DOHH2 (cell line): Measurements from ENCODE around the gene LRCH1.

Source experiments
- H3F3A ChIP-seq: fragments of 200-600 bp; sonication (generic), shearing (Covaris generic); 2 replicates; pipeline ENCODE4 v1.6.0; 2016; ENCODE audit warnings: antibody characterized with exemption, mild to moderate bottlenecking; ENCODE audit not compliant: control insufficient read depth, insufficient read depth
- H3K27ac ChIP-seq: fragments of 200-600 bp; sonication (generic); 2 replicates; pipeline ENCODE4 v1.5.1; 2014; ENCODE audit warnings: low read depth, mild to moderate bottlenecking, low read length, moderate library complexity
- H3K27me3 ChIP-seq: fragments of 200-600 bp; sonication (generic); 2 replicates; pipeline ENCODE4 v1.6.1; 2014; ENCODE audit warnings: mild to moderate bottlenecking, low read length, mixed read lengths; ENCODE audit not compliant: control insufficient read depth
- H3K36me3 ChIP-seq: fragments of 200-600 bp; sonication (generic); 2 replicates; pipeline ENCODE4 v1.6.1; 2014; ENCODE audit warnings: mild to moderate bottlenecking, low read length, moderate library complexity, mixed read lengths; ENCODE audit not compliant: control insufficient read depth
- H3K4me1 ChIP-seq: fragments of 200-600 bp; sonication (generic); 2 replicates; pipeline ENCODE4 v1.6.1; 2014; ENCODE audit warnings: mild to moderate bottlenecking, low read length, mixed read lengths; ENCODE audit not compliant: control insufficient read depth
- H3K4me2 ChIP-seq: fragments of 200-600 bp; sonication (generic); 2 replicates; pipeline ENCODE4 v1.6.0; 2014; ENCODE audit warnings: mild to moderate bottlenecking, low read length, moderate library complexity
- H3K4me3 ChIP-seq: fragments of 200-600 bp; sonication (generic); 2 replicates; pipeline ENCODE4 v1.5.1; 2014; ENCODE audit warnings: mild to moderate bottlenecking, low read length, mixed read lengths
- H3K79me2 ChIP-seq: fragments of 200-600 bp; sonication (generic); 2 replicates; pipeline ENCODE4 v1.6.1; 2014; ENCODE audit warnings: mild to moderate bottlenecking, low read length, mixed read lengths; ENCODE audit not compliant: control insufficient read depth
- H3K9me2 ChIP-seq: fragments of 200-600 bp; sonication (generic); replicated peaks from 2 replicates; pipeline ENCODE4 v1.6.1; 2014; ENCODE audit warnings: mild to moderate bottlenecking, low read length, mixed read lengths; ENCODE audit not compliant: control insufficient read depth
- H3K9me3 ChIP-seq: fragments of 200-600 bp; sonication (generic); 2 replicates; pipeline ENCODE4 v1.6.1; 2014; ENCODE audit warnings: antibody characterized with exemption, low read length, mixed read lengths; ENCODE audit not compliant: control insufficient read depth, insufficient read depth
- H4K20me1 ChIP-seq: fragments of 200-600 bp; sonication (generic); 2 replicates; pipeline ENCODE4 v1.6.0; 2014; ENCODE audit warnings: low read depth, mild to moderate bottlenecking, antibody characterized with exemption, low read length, moderate library complexity; ENCODE audit not compliant: control insufficient read depth, insufficient read depth
- CTCF ChIP-seq: fragments of 200-600 bp; sonication (generic); IDR thresholded peaks from one replicate; pipeline ENCODE4 v1.5.1; 2014; ENCODE audit warnings: antibody characterized with exemption, mild to moderate bottlenecking, low read depth, low read length; ENCODE audit not compliant: poor library complexity, severe bottlenecking
- EZH2phosphoT487 ChIP-seq: fragments of 200-600 bp; sonication (generic); IDR thresholded peaks from 2 replicates; pipeline ENCODE4 v1.6.1; 2017; ENCODE audit warnings: borderline replicate concordance, mild to moderate bottlenecking, antibody characterized with exemption, low read length, moderate library complexity, mixed read lengths

LRCH1 gene

GRCh38 chr13:46615888-46616531 lies 63.0 kb downstream of the LRCH1 start:
- Histone ChIP-seq H3K4me2 (no peak overlapping the region), H3K27ac (no peak overlapping the region), H3K79me2 (peaks cover 92% of the 10 kb centered on the region)

GRCh38 chr13:46617229-46617721 lies 64.3 kb downstream of the LRCH1 start:
- peaks cover 95% of the 10 kb centered on the region for H3K79me2 ChIP-seq
- H3K4me2 ChIP-seq, result no peak overlapping the region
- H3K4me1 ChIP-seq, result peaks cover 62% of the 10 kb centered on the region
- H3F3A ChIP-seq, result no peaks in the 10 kb centered on the region; the same call in 1 of the 2 replicates
- no peaks in the 10 kb centered on the region for H3K36me3 ChIP-seq
- H3K27me3 ChIP-seq, result no peaks in the 10 kb centered on the region
- no peak overlapping the region for H3K4me3 ChIP-seq
- H4K20me1 ChIP-seq, result peaks cover 3% of the 10 kb centered on the region; the same call in 1 of the 2 replicates
- no peaks in the 10 kb centered on the region for H3K9me3 ChIP-seq
- no peaks in the 10 kb centered on the region for H3K9me2 ChIP-seq
- TF ChIP-seq EZH2phosphoT487 (no peak), CTCF (no peak)
- no peak overlapping the region for H3K27ac ChIP-seq

More at GRCh38 chr13:46615888-46616531, 63.0 kb downstream of the LRCH1 start:
- Histone ChIP-seq H3K36me3 (no peaks in the 10 kb centered on the region), H3K9me3 (no peaks in the 10 kb centered on the region), H3K9me2 (no peaks in the 10 kb centered on the region), H4K20me1 (peaks cover 3% of the 10 kb centered on the region; the same call in 1 of the 2 replicates), H3K27me3 (no peaks in the 10 kb centered on the region), H3K4me3 (no peak overlapping the region), H3K4me1 (peaks cover 58% of the 10 kb centered on the region), H3F3A (no peaks in the 10 kb centered on the region)
- TF ChIP-seq EZH2phosphoT487, result no peak
- no peak for TF ChIP-seq CTCF

GRCh38 chr13:46617885-46618284 lies 64.9 kb downstream of the LRCH1 start:
- Histone ChIP-seq H4K20me1 (peaks cover 3% of the 10 kb centered on the region; the same call in 1 of the 2 replicates), H3K4me1 (peaks cover 63% of the 10 kb centered on the region), H3F3A (no peaks in the 10 kb centered on the region; the same call in 1 of the 2 replicates), H3K4me3 (no peak overlapping the region), H3K36me3 (no peaks in the 10 kb centered on the region), H3K9me2 (no peaks in the 10 kb centered on the region), H3K79me2 (peaks cover 95% of the 10 kb centered on the region), H3K9me3 (no peaks in the 10 kb centered on the region), H3K4me2 (0 out of 2 replicates have a peak overlapping the region, but pooled peaks have one; percentile 6), H3K27ac (no peak overlapping the region), H3K27me3 (no peaks in the 10 kb centered on the region)
- no peak for TF ChIP-seq CTCF
- TF ChIP-seq EZH2phosphoT487, result no peak
